Sigmoid colon (tissue), 4 donors: ENCODE results near the gene ESYT1.

Source experiments
- CTCF ChIP-seq, 4 experiments: fragments of 450-650 bp in 3 of 4; fragments of 200-600 bp in 1 of 4; IDR thresholded peaks; one replicate each; pipeline ENCODE4 v1.5.1; 2016 to 2019; ENCODE audit warnings: antibody characterized with exemption in 4 of 4, mild to moderate bottlenecking in 3 of 4, moderate library complexity in 2 of 4
- EP300 ChIP-seq, 4 donors: sonication (generic); formaldehyde crosslinking; IDR thresholded peaks; one replicate each; pipeline ENCODE4 v1.6.1; 2017; ENCODE audit warnings: antibody characterized with exemption in 4 of 4
- POLR2A ChIP-seq, 2 donors: fragments of 450-650 bp; IDR thresholded peaks; one replicate each; pipeline ENCODE4 v1.6.1; 2016; ENCODE audit warnings: antibody characterized with exemption in 2 of 2, mild to moderate bottlenecking in 2 of 2, moderate library complexity in 2 of 2

GRCh38 chr12:56084958-56085543 is 43.0 kb upstream of the ESYT1 start:
- TF ChIP-seq CTCF (IDR thresholded peaks at IDR 0.05) (no peak), POLR2A (IDR thresholded peaks at IDR 0.05) (no peak), EP300 (IDR thresholded peaks at IDR 0.05) (no peak)
